ENCODE measurements around the gene JAM3.

Gene JAM3

GRCh38 chr11:134145715-134146114, 76.8 kb downstream of the JAM3 start:
- DNase-seq (ENCODE audit: low read depth, low spot score), result no peak

DNA sequence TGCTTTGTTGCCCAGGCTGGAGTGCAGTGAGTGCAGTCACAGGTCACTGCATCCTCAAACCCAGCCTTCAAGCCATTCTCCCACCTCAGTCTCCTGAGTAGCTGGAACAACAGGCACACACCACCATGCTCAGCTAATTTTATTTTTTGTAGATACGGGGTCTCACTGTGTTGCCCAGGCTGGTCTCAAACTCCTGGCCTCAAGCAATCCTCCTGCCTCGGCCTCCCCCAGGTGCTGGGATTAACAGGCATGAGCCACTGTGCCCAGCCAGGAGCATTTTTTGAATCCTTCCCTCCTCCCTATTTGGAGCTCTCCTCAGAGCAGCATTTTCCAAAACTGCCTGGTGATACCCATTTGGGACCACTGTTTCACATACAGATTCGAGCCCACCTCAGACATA, 77.7 kb downstream of the JAM3 start:
- no peak for DNase-seq (ENCODE audit: low read depth, low spot score)

DNA sequence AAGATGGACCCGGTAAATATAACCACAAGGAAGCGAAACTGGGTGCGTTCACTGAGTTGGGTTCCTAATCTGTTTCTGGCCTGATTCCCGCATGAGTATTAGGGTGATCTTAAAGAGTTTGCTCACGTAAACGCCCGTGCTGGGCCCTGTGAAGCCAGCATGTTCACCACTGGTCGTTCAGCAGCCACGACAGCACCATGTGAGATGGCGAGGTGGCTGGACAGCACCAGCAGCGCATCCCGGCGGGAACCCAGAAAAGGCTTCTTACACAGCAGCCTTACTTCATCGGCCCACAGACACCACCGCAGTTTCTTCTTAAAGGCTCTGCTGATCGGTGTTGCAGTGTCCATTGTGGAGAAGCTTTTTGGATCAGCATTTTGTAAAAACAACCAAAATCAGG, 80.5 kb downstream of the JAM3 start:
- DNase-seq (ENCODE audit: low read depth, low spot score), result no peak

DNA sequence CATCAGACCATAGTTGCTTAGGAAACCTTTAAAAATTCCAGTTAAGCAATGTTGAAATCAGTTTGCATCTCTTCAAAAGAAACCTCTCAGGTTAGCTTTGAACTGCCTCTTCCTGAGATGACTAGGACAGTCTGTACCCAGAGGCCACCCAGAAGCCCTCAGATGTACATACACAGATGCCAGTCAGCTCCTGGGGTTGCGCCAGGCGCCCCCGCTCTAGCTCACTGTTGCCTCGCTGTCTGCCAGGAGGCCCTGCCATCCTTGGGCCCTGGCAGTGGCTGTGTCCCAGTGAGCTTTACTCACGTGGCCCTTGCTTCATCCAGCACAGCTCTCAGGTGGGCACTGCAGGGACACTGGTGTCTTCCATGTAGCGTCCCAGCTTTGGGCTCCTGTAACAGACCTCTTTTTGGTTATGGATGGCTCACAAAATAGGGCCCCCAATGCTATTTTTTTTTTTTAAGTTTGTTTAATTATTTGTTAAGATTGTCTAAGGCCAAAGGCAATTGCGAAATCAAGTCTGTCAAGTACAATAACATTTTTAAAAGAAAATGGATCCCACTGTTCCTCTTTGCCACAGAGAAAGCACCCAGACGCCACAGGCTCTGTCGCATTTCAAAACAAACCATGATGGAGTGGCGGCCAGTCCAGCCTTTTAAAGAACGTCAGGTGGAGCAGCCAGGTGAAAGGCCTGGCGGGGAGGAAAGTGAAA, 81.5 kb downstream of the JAM3 start:
- no peak for DNase-seq (ENCODE audit: low read depth, low spot score)

DNA sequence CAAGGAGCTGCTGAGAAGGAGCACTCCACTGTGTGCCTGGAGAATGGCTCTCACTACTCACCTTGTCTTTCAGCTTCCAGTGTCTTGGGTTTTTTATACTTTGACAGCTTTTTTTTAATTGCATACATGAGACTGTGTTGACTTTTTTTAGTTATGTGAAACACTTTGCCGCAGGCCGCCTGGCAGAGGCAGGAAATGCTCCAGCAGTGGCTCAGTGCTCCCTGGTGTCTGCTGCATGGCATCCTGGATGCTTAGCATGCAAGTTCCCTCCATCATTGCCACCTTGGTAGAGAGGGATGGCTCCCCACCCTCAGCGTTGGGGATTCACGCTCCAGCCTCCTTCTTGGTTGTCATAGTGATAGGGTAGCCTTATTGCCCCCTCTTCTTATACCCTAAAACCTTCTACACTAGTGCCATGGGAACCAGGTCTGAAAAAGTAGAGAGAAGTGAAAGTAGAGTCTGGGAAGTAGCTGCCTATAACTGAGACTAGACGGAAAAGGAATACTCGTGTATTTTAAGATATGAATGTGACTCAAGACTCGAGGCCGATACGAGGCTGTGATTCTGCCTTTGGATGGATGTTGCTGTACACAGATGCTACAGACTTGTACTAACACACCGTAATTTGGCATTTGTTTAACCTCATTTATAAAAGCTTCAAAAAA, 82.3 kb downstream of the JAM3 start:
- DNase-seq (ENCODE audit: low read depth, low spot score), result no peak

GRCh38 chr11:134152696-134153095, 83.8 kb downstream of the JAM3 start:
- no peak for DNase-seq (ENCODE audit: low read depth, low spot score)

DNA sequence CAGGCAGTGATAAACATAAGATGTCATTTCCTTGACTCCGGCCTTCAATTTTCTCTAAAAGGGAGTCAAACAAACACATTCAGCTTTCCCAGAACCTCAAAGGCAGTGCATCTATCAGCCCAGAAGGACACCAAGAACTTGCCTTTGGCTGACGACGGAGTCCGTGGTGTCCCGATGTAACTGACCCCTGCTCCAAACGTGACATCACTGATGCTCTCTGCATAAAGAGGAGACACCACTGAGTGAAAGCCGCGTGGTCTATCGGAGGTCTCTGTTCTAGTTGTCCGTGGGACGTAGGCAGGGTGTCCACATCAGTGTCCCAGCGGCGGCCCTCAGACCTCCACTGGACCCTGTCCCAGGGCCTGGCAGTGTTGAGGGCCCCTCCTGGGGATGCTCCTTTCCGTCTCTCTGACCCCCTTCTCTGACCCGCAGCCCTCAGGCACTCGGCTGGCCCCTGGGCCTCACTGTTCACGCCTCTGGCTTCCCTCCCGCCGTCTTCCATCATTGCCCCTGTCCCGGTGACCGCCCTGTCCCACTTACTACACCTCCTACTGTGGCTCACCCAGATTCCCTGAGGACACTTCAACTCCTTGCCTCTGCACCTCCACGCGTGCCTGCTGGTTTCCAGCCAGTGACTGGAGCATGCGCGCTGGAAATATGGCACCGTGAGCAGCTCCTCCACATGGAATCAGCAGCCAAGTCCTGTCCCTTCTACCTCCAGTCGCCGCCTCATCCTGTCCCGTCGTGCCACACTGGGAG, 84.5 kb downstream of the JAM3 start:
- no peak for DNase-seq (ENCODE audit: low read depth, low spot score)

DNA sequence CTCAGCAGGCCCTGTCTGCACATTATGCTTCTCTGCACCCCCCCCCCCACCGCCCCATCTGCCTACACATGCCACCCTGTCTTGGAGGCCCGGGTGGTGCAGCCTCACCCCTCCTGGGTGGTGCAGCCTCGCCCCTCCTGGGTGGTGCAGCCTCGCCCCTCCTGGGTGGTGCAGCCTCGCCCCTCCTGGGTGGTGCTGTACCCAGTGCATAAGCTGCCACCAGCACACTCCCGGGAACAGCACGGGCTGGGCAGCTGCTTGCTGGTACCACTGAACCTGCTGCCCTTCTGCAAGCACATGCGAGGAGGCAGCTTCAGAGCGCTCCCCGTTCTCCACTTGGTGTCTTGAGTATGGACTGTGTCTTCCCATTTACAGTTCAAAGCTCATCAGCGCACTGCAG, 85.6 kb downstream of the JAM3 start:
- no peak for DNase-seq (ENCODE audit: low read depth, low spot score)

DNA sequence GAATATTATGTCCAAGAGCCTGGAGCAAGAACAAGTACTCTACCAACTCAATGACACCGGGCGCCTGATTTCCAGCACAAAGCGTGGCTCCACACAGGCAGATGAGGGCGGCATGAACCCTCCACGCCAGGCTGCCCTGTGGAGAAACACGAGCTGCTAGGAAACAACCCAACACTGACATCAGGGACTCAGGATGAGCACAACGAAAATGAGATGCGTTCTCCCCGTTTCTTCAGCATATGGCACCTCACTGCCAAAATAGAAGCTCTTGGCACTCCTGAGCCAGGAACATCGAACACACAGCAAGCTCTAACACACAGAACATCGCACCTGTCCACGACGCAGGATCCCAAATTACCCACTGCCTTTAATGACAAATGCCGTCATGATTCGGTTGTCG, 86.6 kb downstream of the JAM3 start:
- DNase-seq (ENCODE audit: low read depth, low spot score), result no peak

GRCh38 chr11:134155946-134156865, 87.3 kb downstream of the JAM3 start:
- no peak for DNase-seq (ENCODE audit: low read depth, low spot score)

- DNase-seq (ENCODE audit: low read depth, low spot score), result no peak
Measured at GRCh38 chr11:134157451-134157850, 88.6 kb downstream of the JAM3 start.

DNA sequence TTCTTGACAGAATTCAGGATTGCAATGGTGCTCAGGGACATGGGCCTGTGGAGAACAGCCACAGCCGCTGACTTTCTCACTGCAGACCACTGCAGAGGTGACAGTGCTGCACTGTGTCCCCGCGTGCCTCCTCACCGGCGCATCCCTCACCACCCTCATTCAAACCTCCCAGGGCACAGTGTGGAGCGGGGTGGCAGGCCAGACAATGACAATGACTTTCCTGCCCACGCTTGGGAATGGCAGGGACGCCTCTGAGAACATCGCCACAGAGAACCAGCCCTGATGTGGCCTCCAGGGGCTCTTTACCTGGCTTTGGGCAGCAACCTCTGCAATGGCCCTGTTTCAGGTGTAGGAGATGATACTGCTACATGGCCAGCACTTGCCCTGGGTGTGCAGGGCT, 89.2 kb downstream of the JAM3 start:
- no peak for DNase-seq (ENCODE audit: low read depth, low spot score)

DNA sequence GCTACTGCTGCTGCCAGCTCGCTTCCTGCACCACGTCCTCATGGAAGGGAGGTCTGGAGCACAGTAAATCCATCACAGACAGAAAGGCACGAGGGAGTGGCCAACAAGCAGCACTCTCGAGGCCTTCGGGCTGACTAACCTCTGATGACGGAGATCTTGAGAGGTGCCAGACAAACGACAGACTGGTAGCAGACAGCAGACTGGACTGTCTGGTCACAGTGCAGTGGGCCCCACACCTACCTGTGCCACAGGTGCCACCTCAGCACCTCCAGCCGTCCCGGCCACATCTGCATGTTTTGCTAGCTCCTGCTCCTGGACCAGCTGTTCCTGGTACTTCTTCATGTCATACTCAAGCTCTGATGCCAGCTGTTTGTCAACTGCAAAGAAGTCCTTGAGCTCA, 90.8 kb downstream of the JAM3 start:
- no peak for DNase-seq (ENCODE audit: low read depth, low spot score)

GRCh38 chr11:134164490-134165370, 95.9 kb downstream of the JAM3 start:
- no peak for DNase-seq (ENCODE audit: low read depth, low spot score)

GRCh38 chr11:134170177-134170918, 101.5 kb downstream of the JAM3 start:
- DNase-seq (ENCODE audit: low read depth, low spot score), result no peak

DNA sequence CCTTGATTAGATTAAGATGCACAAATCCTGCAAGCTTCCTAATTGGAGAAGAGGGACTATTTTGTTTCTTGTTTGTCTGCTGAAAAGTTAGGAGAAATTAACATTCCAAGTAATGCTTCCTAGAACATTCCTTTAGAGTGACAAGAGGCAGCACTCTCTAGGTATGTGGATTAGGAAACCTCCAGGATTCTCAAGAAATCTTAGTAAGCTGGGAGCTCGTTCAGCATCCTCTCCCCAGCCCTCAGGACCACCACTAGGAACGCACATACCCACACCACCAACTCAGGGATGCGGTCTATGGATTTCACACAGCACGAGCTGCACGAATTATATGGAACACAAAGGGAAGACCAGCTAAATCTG, 102.0 kb downstream of the JAM3 start:
- DNase-seq (ENCODE audit: low read depth, low spot score), result no peak

DNA sequence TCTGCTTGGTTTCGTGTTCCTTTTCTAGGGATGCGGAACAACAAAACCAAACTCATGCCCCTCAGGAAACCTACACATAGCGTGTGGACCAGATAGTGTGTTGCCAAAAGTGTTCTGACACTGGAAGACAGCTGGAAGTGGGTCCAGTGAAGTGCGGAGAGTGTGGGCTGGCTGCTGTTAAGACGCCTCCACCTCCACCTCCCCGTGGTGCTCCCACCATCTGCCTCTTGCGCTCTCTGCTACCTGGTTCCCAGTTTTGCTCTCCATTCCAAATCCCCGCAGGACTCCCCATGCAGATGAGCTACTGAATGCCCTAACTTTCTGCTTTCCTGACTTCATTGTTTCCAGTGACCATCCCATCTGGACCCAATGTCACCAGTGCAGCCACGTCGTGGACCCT, 103.1 kb downstream of the JAM3 start:
- DNase-seq (ENCODE audit: low read depth, low spot score), result no peak

GRCh38 chr11:134173296-134173695, 104.4 kb downstream of the JAM3 start:
- DNase-seq (ENCODE audit: low read depth, low spot score), result no peak

DNA sequence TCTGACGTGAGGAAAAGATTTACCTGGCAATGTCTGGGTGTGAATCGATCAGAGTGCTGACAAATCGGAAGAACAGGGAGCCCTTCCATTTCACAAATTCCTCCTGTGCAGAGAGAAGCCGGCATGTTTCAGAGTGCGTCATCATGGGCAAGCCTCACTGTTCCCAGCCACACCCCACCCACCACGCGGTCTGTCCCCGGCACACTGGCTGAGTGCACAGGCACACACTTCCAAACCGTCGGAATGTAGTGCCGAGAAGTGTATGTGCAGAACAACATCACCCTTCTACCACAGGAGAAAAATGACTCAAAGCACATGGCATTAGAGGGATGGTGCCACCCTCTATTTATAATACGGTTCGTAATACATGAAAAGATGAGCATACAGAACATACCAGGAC, 107.4 kb downstream of the JAM3 start:
- no peak for DNase-seq (ENCODE audit: low read depth, low spot score)

DNA sequence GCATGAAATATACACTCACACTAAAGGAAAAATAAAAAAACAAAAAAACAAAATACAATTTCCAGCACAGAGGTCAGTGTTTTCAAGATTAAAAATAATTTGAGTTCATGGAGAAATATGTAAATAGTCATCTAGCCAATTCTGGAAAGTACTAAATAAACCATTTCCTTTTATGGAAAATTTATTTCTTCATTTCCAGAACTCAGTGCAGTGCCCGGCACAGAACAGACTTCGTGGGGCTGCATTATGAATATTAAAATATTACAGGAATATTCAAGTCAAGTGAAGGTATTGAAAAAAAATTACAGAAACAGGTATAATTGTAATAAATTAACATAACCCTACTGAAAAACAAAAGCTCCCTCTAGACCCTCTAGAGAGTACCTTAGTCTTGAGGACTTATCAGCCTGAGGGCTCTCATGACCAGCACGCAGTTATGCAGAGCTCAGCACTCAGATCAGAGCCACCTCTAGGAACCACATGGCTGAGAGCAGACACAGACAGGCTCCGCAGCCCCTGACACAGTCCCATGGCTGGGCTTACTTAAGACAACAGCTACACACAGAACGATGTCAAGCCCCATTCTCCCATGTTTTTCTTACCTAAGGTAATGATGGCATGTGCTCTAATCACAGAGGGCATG, 109.3 kb downstream of the JAM3 start:
- no peak for DNase-seq (ENCODE audit: low read depth, low spot score)
